Loucy (cell line): ENCODE data around the gene GREB1.

ENCODE experiments used
- H2AFZ ChIP-seq: fragments of 200-600 bp; sonication (generic); 2 replicates; pipeline ENCODE4 v1.6.0; 2016; ENCODE audit warnings: antibody characterized with exemption, mild to moderate bottlenecking, low read length, moderate library complexity
- H3F3A ChIP-seq: fragments of 200-600 bp; 2 replicates; pipeline ENCODE4 v1.6.0; 2016; ENCODE audit warnings: antibody characterized with exemption, low read depth, mild to moderate bottlenecking
- H3K27me3 ChIP-seq: fragments of 200-600 bp; sonication (generic); 2 replicates; pipeline ENCODE4 v1.6.1; 2014; ENCODE audit warnings: low read length, mild to moderate bottlenecking; ENCODE audit not compliant: insufficient read depth, poor library complexity, severe bottlenecking
- H3K36me3 ChIP-seq: fragments of 200-600 bp; sonication (generic); 2 replicates; pipeline ENCODE4 v1.6.1; 2016; ENCODE audit warnings: low read length; ENCODE audit not compliant: insufficient read depth
- H3K4me1 ChIP-seq: fragments of 200-600 bp; sonication (generic); 2 replicates; pipeline ENCODE4 v1.5.1; 2014; ENCODE audit warnings: low read length, mild to moderate bottlenecking; ENCODE audit not compliant: insufficient read depth, poor library complexity, severe bottlenecking
- H3K4me2 ChIP-seq: fragments of 200-600 bp; sonication (generic); 2 replicates; pipeline ENCODE4 v1.6.0; 2014; ENCODE audit warnings: antibody characterized with exemption, low read length, low read depth, mild to moderate bottlenecking; ENCODE audit not compliant: poor library complexity, severe bottlenecking
- H3K4me3 ChIP-seq: fragments of 200-600 bp; sonication (generic); 2 replicates; pipeline ENCODE4 v1.5.1; 2014; ENCODE audit warnings: low read length, mild to moderate bottlenecking, mixed read lengths; ENCODE audit not compliant: poor library complexity, severe bottlenecking
- H3K79me2 ChIP-seq: fragments of 200-600 bp; sonication (generic); 2 replicates; pipeline ENCODE4 v1.6.1; 2014; ENCODE audit warnings: low read length; ENCODE audit not compliant: insufficient read depth
- H3K9ac ChIP-seq: fragments of 200-600 bp; sonication (generic); 2 replicates; pipeline ENCODE4 v1.6.0; 2014; ENCODE audit warnings: mild to moderate bottlenecking, low read depth, low read length, moderate library complexity; ENCODE audit not compliant: poor library complexity, severe bottlenecking
- H3K9me2 ChIP-seq: fragments of 200-600 bp; sonication (generic); replicated peaks from 2 replicates; pipeline ENCODE4 v1.6.1; 2016; ENCODE audit warnings: low read depth, low read length, mixed read lengths
- H3K9me3 ChIP-seq: fragments of 200-600 bp; sonication (generic); 2 replicates; pipeline ENCODE4 v1.6.1; 2014; ENCODE audit warnings: mild to moderate bottlenecking, antibody characterized with exemption, low read length, low read depth; ENCODE audit not compliant: insufficient read depth
- H4K20me1 ChIP-seq: fragments of 200-600 bp; sonication (generic); 2 replicates; pipeline ENCODE4 v1.6.0; 2014; ENCODE audit warnings: antibody characterized with exemption, low read length, mild to moderate bottlenecking; ENCODE audit not compliant: insufficient read depth, poor library complexity, severe bottlenecking
- CTCF ChIP-seq: fragments of 200-600 bp; sonication (generic); conservative IDR thresholded peaks from 2 replicates; pipeline ENCODE4 v1.5.1; 2014; ENCODE audit warnings: mild to moderate bottlenecking, antibody characterized with exemption, low read length
- EZH2phosphoT487 ChIP-seq: fragments of 200-600 bp; IDR thresholded peaks from 2 replicates; pipeline ENCODE4 v1.6.1; 2018; ENCODE audit warnings: antibody characterized with exemption, mild to moderate bottlenecking, moderate library complexity, borderline replicate concordance

The GREB1 gene

GRCh38 chr2:11517906-11518305 is 15.9 kb upstream of the GREB1 start:
- TF ChIP-seq EZH2phosphoT487 (no peak), CTCF (no peak)
- Histone ChIP-seq H3K9ac (no peak overlapping the region), H3K79me2 (no peaks in the 10 kb centered on the region), H2AFZ (no peak overlapping the region), H3F3A (no peaks in the 10 kb centered on the region), H3K9me3 (no peaks in the 10 kb centered on the region), H3K4me1 (no peaks in the 10 kb centered on the region), H3K36me3 (no peaks in the 10 kb centered on the region), H4K20me1 (no peaks in the 10 kb centered on the region), H3K4me3 (no peak overlapping the region), H3K27me3 (no peaks in the 10 kb centered on the region), H3K9me2 (no peaks in the 10 kb centered on the region), H3K4me2 (no peak overlapping the region)

- Histone ChIP-seq H2AFZ (no peak overlapping the region), H3K9me2 (no peaks in the 10 kb centered on the region), H3K27me3 (no peaks in the 10 kb centered on the region), H4K20me1 (no peaks in the 10 kb centered on the region), H3K4me2 (no peak overlapping the region), H3K4me1 (no peaks in the 10 kb centered on the region), H3K4me3 (no peak overlapping the region), H3K9ac (no peak overlapping the region), H3K79me2 (no peaks in the 10 kb centered on the region), H3K9me3 (no peaks in the 10 kb centered on the region), H3F3A (no peaks in the 10 kb centered on the region), H3K36me3 (no peaks in the 10 kb centered on the region)
- no peak for TF ChIP-seq EZH2phosphoT487
- TF ChIP-seq CTCF, result no peak
These were observed 13.7 kb upstream of the GREB1 start for GRCh38 chr2:11520092-11520693.

GRCh38 chr2:11521775-11522174 is 12.1 kb upstream of the GREB1 start:
- Histone ChIP-seq H3K4me1 (no peaks in the 10 kb centered on the region), H3K79me2 (no peaks in the 10 kb centered on the region), H3K9ac (no peak overlapping the region), H3K36me3 (no peaks in the 10 kb centered on the region), H3K4me2 (no peak overlapping the region), H3K9me2 (no peaks in the 10 kb centered on the region), H3F3A (no peaks in the 10 kb centered on the region), H3K4me3 (no peak overlapping the region), H2AFZ (no peak overlapping the region), H3K9me3 (no peaks in the 10 kb centered on the region), H3K27me3 (no peaks in the 10 kb centered on the region), H4K20me1 (no peaks in the 10 kb centered on the region)
- TF ChIP-seq CTCF (no peak), EZH2phosphoT487 (no peak)
